NCI-H2227 (cell line): Measurements from ENCODE around the gene SLC26A2.

Source experiments
- DNase-seq: peaks from one replicate; lab custom pipeline; 2025; ENCODE audit not compliant: unreplicated experiment; lab: John Stamatoyannopoulos, UW

SLC26A2 gene

GRCh38 chr5:149961186-149961685 is 678 bp downstream of the SLC26A2 start:
- no peak for DNase-seq

GRCh38 chr5:149961957-149962409 is 1.4 kb downstream of the SLC26A2 start:
- peak; percentile 49 for DNase-seq

GRCh38 chr5:149962601-149963300 is 2.2 kb downstream of the SLC26A2 start:
- no peak for DNase-seq

- no peak for DNase-seq
Observed at GRCh38 chr5:149963729-149964128, 3.2 kb downstream of the SLC26A2 start.

GRCh38 chr5:149966946-149967345 is 6.4 kb downstream of the SLC26A2 start:
- no peak for DNase-seq

- DNase-seq = no peak
Observed at GRCh38 chr5:149969181-149969930, 8.8 kb downstream of the SLC26A2 start.

GRCh38 chr5:149975409-149975808 is 14.9 kb downstream of the SLC26A2 start:
- DNase-seq = no peak

GRCh38 chr5:149979896-149980295 is 19.3 kb downstream of the SLC26A2 start:
- no peak for DNase-seq

GRCh38 chr5:149981206-149981605 is 20.6 kb downstream of the SLC26A2 start:
- DNase-seq = no peak

- DNase-seq = no peak
Observed at GRCh38 chr5:149982505-149982904, 21.9 kb downstream of the SLC26A2 start.

- DNase-seq = no peak
Observed at GRCh38 chr5:149988126-149988525, 27.6 kb downstream of the SLC26A2 start.

- peak; percentile 84 for DNase-seq
Observed at GRCh38 chr5:149990518-149991376, 30.2 kb downstream of the SLC26A2 start.

GRCh38 chr5:149993471-149993870 is 32.9 kb downstream of the SLC26A2 start:
- DNase-seq = no peak

- peak; percentile 46 for DNase-seq
Observed at GRCh38 chr5:149995385-149996204, 35.0 kb downstream of the SLC26A2 start.

GRCh38 chr5:149996205-149996890 is 35.8 kb downstream of the SLC26A2 start:
- no peak for DNase-seq

- no peak for DNase-seq
Observed at GRCh38 chr5:149998281-149998680, 37.7 kb downstream of the SLC26A2 start.

GRCh38 chr5:149999359-149999758 is 38.8 kb downstream of the SLC26A2 start:
- peak; percentile 15 for DNase-seq

GRCh38 chr5:149999866-150000255 is 39.3 kb downstream of the SLC26A2 start:
- no peak for DNase-seq

- DNase-seq = peak; percentile 92
Observed at GRCh38 chr5:150000256-150000989, 39.9 kb downstream of the SLC26A2 start, which contains the start of the genes HMGXB3 and TIGD6. Gene HMGXB3 (plus strand): TSS chr5:150000739. CDS start chr5:150004853, 4,114 bp downstream. Gene TIGD6 (minus strand): TSS chr5:150000654. CDS start chr5:149996348, 4,306 bp downstream.
